Stomach (tissue), 9 donors: ENCODE results near the gene RASGRP2. TPM values are rescaled to one million over a fixed set of nuclear protein-coding genes. Genes with fewer than 3 reads are reported as not detected.

ENCODE experiments used
- DNase-seq, 2 donors: peaks; one replicate each; pipeline versions ENCODE4 v3.0.0 to v3.0.0-alpha.2; 2013 to 2019
- H3K27ac ChIP-seq, 5 donors: fragments of 200-600 bp in 4 of 5; sonication (generic) in 4 of 5; one replicate each; pipeline ENCODE4 v1.5.1; 2013 to 2019; ENCODE audit warnings: mild to moderate bottlenecking in 1 of 5, moderate library complexity in 1 of 5
- H3K27me3 ChIP-seq, 3 donors: fragments of 200-600 bp; sonication (generic); one replicate each; pipeline ENCODE4 v1.5.1; 2017 to 2019; ENCODE audit warnings: mixed run types in 1 of 3
- H3K36me3 ChIP-seq, 4 donors: fragments of 200-600 bp; sonication (generic); 1 replicate in 3 of 4; 2 replicates in 1 of 4; pipeline ENCODE4 v1.5.1; 2016 to 2019
- H3K4me1 ChIP-seq, 4 donors: fragments of 200-600 bp; sonication (generic); one replicate each; pipeline ENCODE4 v1.5.1; 2016 to 2019
- H3K4me3 ChIP-seq, 4 donors: fragments of 200-600 bp; sonication (generic) in 3 of 4; one replicate each; pipeline ENCODE4 v1.5.1; 2016 to 2019; ENCODE audit warnings: mild to moderate bottlenecking in 1 of 4
- H3K9me3 ChIP-seq, 4 donors: fragments of 200-600 bp; sonication (generic); one replicate each; pipeline ENCODE4 v1.5.1; 2016 to 2019
- CTCF ChIP-seq, 7 experiments: fragments of 450-650 bp in 4 of 7; fragments of 200-600 bp in 3 of 7; sonication (generic) in 3 of 7; IDR thresholded peaks; one replicate each; pipeline ENCODE4 v1.5.1; 2016 to 2019; ENCODE audit warnings: antibody characterized with exemption in 7 of 7, control low read depth in 2 of 7, mild to moderate bottlenecking in 1 of 7
- EP300 ChIP-seq: sonication (generic); formaldehyde crosslinking; IDR thresholded peaks from one replicate; pipeline ENCODE4 v1.6.1; 2017; ENCODE audit warnings: antibody characterized with exemption
- POLR2A ChIP-seq, 4 donors: fragments of 450-650 bp; IDR thresholded peaks; one replicate each; pipeline ENCODE4 v1.6.1; 2016; ENCODE audit warnings: antibody characterized with exemption in 4 of 4, control low read depth in 2 of 4, mild to moderate bottlenecking in 1 of 4, moderate library complexity in 1 of 4
- POLR2AphosphoS5 ChIP-seq, 3 donors: sonication (generic); formaldehyde crosslinking; IDR thresholded peaks; one replicate each; pipeline ENCODE4 v1.6.1; 2016; ENCODE audit warnings: antibody characterized with exemption in 3 of 3
- WGBS, 5 donors: extraction: QIAGEN DNeasy Blood & Tissue Kit in 3 of 5; methylation state at CpG; one replicate each; pipeline versions ENCODE4 v1.1.5 to v1.1.7; 2013 to 2018; 5-methylcytosine and 5-hydroxymethylcytosine counted together
- intact Hi-C: fragments of 100-400 bp; cut with DNase I; formaldehyde crosslinking; loops from one replicate; pipeline ENCODE4 v1.15.1; 2023; ENCODE audit warnings: low total_unique reads
- polyA plus RNA-seq, 3 donors: library from polyadenylated mRNA; stranded (reverse); fragments of 200-250 nt; gene quantifications; one replicate each; pipeline ENCODE4 v1.2.3, GENCODE V29; 2013
- total RNA-seq, 5 donors: library from RNA; depleted of rRNA; stranded (reverse); fragments of >200 nt; gene quantifications; one replicate each; pipeline versions ENCODE4 v1.1.0 to v1.2.3, GENCODE V29; 2014 to 2016
- donor health status: healthy with polysubstance abuse.
- donor health status: Bipolar disorder and iron deficiency.
- donor health status: healthy.

Gene RASGRP2
- total and polyA plus RNA-seq, 8 donors, result 5.3 to 60.8 (median 11.3) TPM

GRCh38 chr11:64753380-64754123 lies 9.6 kb upstream of the RASGRP2 start:
- DNase-seq, result no peak
- H3K27ac ChIP-seq, result no peak overlapping the region
- H3K36me3 ChIP-seq, result peaks cover 0 to 28% (median 16%) of the 10 kb centered on the region in 4 donors
- TF ChIP-seq CTCF (IDR thresholded peaks at IDR 0.05) (no peak), POLR2A (IDR thresholded peaks at IDR 0.05) (no peak), EP300 (no peak), POLR2AphosphoS5 (IDR thresholded peaks at IDR 0.05) (no peak)
- 92 to 95% (median 95%) methylated on average over 31 to 43 of the region's 43 CpGs for whole genome bisulfite sequencing, 5 donors
- intact Hi-C loops, result no loop called here
- no peaks in the 10 kb centered on the region for H3K27me3 ChIP-seq
- no peak overlapping the region for H3K4me3 ChIP-seq
- H3K4me1 ChIP-seq, result peaks cover 0 to 5% (median 1%) of the 10 kb centered on the region in 4 donors
- no peaks in the 10 kb centered on the region for H3K9me3 ChIP-seq

- Histone ChIP-seq H3K27ac (no peak overlapping the region), H3K9me3 (no peaks in the 10 kb centered on the region), H3K4me3 (no peak overlapping the region), H3K4me1 (no peaks in the 10 kb centered on the region), H3K27me3 (no peaks in the 10 kb centered on the region), H3K36me3 (peaks cover 0 to 28% (median 16%) of the 10 kb centered on the region in 4 donors)
- intact Hi-C loops, result no loop called here
- TF ChIP-seq CTCF (IDR thresholded peaks at IDR 0.05) (no peak), EP300 (no peak), POLR2AphosphoS5 (IDR thresholded peaks at IDR 0.05) (no peak), POLR2A (IDR thresholded peaks at IDR 0.05) (no peak)
- no peak for DNase-seq
- 91 to 95% (median 94%) methylated on average over 3 to 7 of the region's 7 CpGs for WGBS, 5 donors
These were observed 9.1 kb upstream of the RASGRP2 start for GRCh38 chr11:64753019-64753379.

DNA sequence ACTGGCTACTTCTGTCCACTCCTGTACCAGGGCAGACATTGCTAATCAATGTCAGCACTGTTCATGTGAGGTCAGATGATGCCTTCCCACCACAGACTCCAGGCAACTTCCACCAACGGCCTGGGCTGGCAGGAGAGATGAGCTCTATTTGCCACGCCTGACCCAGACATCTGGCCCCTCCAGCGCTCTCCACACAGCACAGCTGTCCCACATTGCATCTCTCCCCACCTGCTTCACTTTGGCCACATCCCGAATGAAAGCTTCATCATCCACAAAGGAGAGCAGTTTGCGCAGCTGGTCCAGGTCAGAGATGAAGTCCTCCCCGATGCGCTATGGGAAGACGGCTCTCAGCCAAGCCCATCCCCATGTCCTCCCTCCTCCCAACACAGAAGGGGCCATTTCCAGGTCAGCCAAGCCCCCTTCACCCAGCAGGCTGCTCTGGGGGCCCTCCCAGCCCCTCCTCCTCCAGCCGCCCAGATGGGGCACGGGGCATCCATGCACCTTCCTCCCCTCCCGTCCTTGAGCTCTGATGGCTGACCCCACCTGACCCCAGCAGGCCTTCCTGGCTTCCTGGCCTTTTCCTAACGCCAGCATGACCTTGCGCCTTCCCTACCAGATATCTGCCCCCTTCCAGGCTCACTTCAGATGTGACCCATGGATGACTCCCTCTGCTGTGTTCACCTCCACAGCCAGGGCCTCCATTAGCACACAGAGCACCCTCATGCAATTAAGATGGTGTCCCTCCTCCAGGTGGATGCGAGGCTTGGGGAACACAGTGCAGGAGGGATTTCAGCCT lies 8.4 kb upstream of the RASGRP2 start:
- TF ChIP-seq EP300 (no peak), POLR2AphosphoS5 (IDR thresholded peaks at IDR 0.05) (no peak), CTCF (IDR thresholded peaks at IDR 0.05) (no peak), POLR2A (IDR thresholded peaks at IDR 0.05) (no peak)
- no peak overlapping the region for H3K27ac ChIP-seq
- no peaks in the 10 kb centered on the region for H3K4me1 ChIP-seq
- no peak for DNase-seq
- no peaks in the 10 kb centered on the region for H3K27me3 ChIP-seq
- no peaks in the 10 kb centered on the region for H3K9me3 ChIP-seq
- intact Hi-C loops, result no loop called here
- H3K4me3 ChIP-seq, result no peak overlapping the region
- WGBS, 5 donors, result 80 to 87% (median 83%) methylated on average over 13 to 14 of the region's 14 CpGs
- H3K36me3 ChIP-seq, result peaks cover 0 to 28% (median 16%) of the 10 kb centered on the region in 4 donors

DNA sequence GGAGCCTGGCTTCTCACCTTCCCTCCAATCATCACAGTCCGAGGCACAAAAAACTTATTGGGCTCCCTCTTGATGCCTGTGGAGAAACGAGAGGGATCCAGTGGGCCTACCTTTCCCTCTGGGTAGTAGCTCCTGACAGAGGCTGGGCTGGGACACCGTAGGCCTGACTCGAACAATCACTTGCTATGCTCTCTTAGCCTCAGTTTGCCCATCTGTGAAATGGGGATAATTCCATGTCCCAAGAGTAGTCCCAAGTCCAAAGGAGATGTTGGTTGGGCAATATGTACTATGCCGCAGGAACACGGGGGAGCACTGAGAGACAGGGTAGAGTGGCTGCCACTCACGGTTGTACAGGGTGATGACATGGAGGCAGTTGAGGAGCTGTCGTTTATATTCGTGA lies 7.6 kb upstream of the RASGRP2 start:
- 92 to 99% (median 95%) methylated on average over 9 of the region's 9 CpGs for WGBS, 5 donors
- Histone ChIP-seq H3K4me1 (no peaks in the 10 kb centered on the region), H3K36me3 (peaks cover 0 to 28% (median 16%) of the 10 kb centered on the region in 4 donors), H3K4me3 (no peak overlapping the region), H3K27me3 (no peaks in the 10 kb centered on the region), H3K9me3 (no peaks in the 10 kb centered on the region), H3K27ac (no peak overlapping the region)
- DNase-seq, result no peak
- TF ChIP-seq EP300 (no peak), CTCF (IDR thresholded peaks at IDR 0.05) (no peak), POLR2AphosphoS5 (IDR thresholded peaks at IDR 0.05) (no peak), POLR2A (IDR thresholded peaks at IDR 0.05) (no peak)
- intact Hi-C loops, result no loop called here
